MCF 10A (cell line): ENCODE results near the gene MAST1. TPM values are rescaled to one million over a fixed set of nuclear protein-coding genes. Genes with fewer than 3 reads are reported as not detected.
"Not testable (repeated sequence)": the region's sequence is repeated elsewhere in the genome, so short reads cannot be mapped to it uniquely, and the experiment has no call there.

Experiments used
- BruUV-seq: library from RNA; stranded (reverse); fragments of 400-500 nt; replicated peaks from 2 replicates; lab custom pipeline; 2021; lab: Mats Ljungman, UMichigan
- CTCF ChIA-PET: fragments of 300-600 bp; sonication (Branson Sonifier 250); formaldehyde crosslinking; extraction: SDS; loops from one replicate; lab custom pipeline; 2021; ENCODE audit warnings: antibody characterized with exemption, inconsistent platforms; lab: Yijun Ruan, JAX
- POLR2A ChIA-PET: fragments of 300-600, 350-650 bp; sonication (Branson Sonifier 250); formaldehyde crosslinking; extraction: SDS; loops from one replicate; lab custom pipeline; 2020; ENCODE audit warnings: antibody characterized with exemption, inconsistent platforms; lab: Yijun Ruan, JAX
- DNase-seq: peaks from one replicate; pipeline ENCODE4 v3.0.0-alpha.2; 2018; ENCODE audit not compliant: unreplicated experiment
- H3K27ac Mint-ChIP-seq: one replicate; pipeline ENCODE4 v1.8.0; 2022; ENCODE audit warnings: mild to moderate bottlenecking, low read depth, mixed read lengths; ENCODE audit not compliant: unreplicated experiment
- H3K27me3 Mint-ChIP-seq: one replicate; pipeline ENCODE4 v1.8.0; 2022; ENCODE audit warnings: mixed read lengths; ENCODE audit not compliant: insufficient read depth, unreplicated experiment
- H3K36me3 Mint-ChIP-seq: one replicate; pipeline ENCODE4 v1.8.0; 2022; ENCODE audit warnings: mild to moderate bottlenecking, moderate library complexity, mixed read lengths; ENCODE audit not compliant: insufficient read depth, unreplicated experiment
- H3K4me1 Mint-ChIP-seq: one replicate; pipeline ENCODE4 v1.8.0; 2022; ENCODE audit warnings: mixed read lengths; ENCODE audit not compliant: insufficient read depth, unreplicated experiment
- H3K4me3 Mint-ChIP-seq: one replicate; pipeline ENCODE4 v1.8.0; 2022; ENCODE audit warnings: mild to moderate bottlenecking, moderate library complexity, mixed read lengths; ENCODE audit not compliant: unreplicated experiment
- H3K9me3 Mint-ChIP-seq: one replicate; pipeline ENCODE4 v1.8.0; 2022; ENCODE audit warnings: mixed read lengths; ENCODE audit not compliant: unreplicated experiment
- CTCF ChIP-seq: fragments of 200-600 bp; IDR thresholded peaks from one replicate; pipeline ENCODE4 v1.8.0; 2022; ENCODE audit warnings: antibody characterized with exemption, mild to moderate bottlenecking; ENCODE audit not compliant: unreplicated experiment
- intact Hi-C: fragments of 100-400 bp; cut with micrococcal nuclease; formaldehyde crosslinking; loops from 2 replicates; pipeline ENCODE4 v1.14.1; 2022
- total RNA-seq: library from RNA; stranded (reverse); gene quantifications from 2 replicates; pipeline ENCODE4 v1.2.3, GENCODE V29; 2022

Gene MAST1
- total RNA-seq, 1 experiment from 2014 or later: 1.6 TPM

GRCh38 chr19:12804051-12804450 lies 34.3 kb upstream of the MAST1 start:
- intact Hi-C loops: loop anchor here (5.0 kb wide), 1 partner anchor 33 kb away; the partner anchor contains the start of gene MAST1
- Mint-ChIP-seq H3K4me1 (peaks cover 15% of the 10 kb centered on the region), H3K27me3 (no peaks in the 10 kb centered on the region), H3K36me3 (peaks cover 14% of the 10 kb centered on the region), H3K4me3 (no peak overlapping the region), H3K9me3 (no peaks in the 10 kb centered on the region), H3K27ac (no peak overlapping the region)
- BruUV-seq: no TSS peak
- ChIA-PET POLR2A (interaction anchor here (0.6 kb wide), 1 partner anchor 1968 kb away, joined by 4 read pairs; the partner anchor contains the start of gene TMED1), CTCF (interaction anchor here (0.5 to 14.5 kb wide), 4 partner anchors 26 to 1268 kb away, joined by 3 to 307 read pairs (median 3); no protein-coding TSS in a partner anchor)
- DNase-seq: no peak
- no peak for TF ChIP-seq CTCF

- Mint-ChIP-seq H3K4me1 (peaks cover 15% of the 10 kb centered on the region), H3K27ac (peak within 1 kb of the TSS; percentile 83), H3K36me3 (peaks cover 6% of the 10 kb centered on the region), H3K27me3 (no peaks in the 10 kb centered on the region), H3K4me3 (peak within 1 kb of the TSS; percentile 94), H3K9me3 (no peaks in the 10 kb centered on the region)
- no peak for TF ChIP-seq CTCF
- peak; percentile 89 for DNase-seq
- ChIA-PET CTCF (interaction anchor here (0.9 to 1.8 kb wide), 3 partner anchors 10 to 46 kb away, joined by 4 to 7 read pairs (median 4); no protein-coding TSS in a partner anchor), POLR2A (interaction anchor here (0.6 to 1.7 kb wide), 12 partner anchors 10 to 1480 kb away, joined by 3 to 10 read pairs (median 5); partner anchors contain the start of genes DNASE2, GCDH, JUNB and ZNF490)
- BruUV-seq: TSS peak; percentile 57
- intact Hi-C loops: no loop called here
Measured at GRCh38 chr19:12806242-12807081, 31.9 kb upstream of the MAST1 start, which contains the start of gene RNASEH2A. Gene RNASEH2A, plus strand, starts transcription at chr19:12806584. Its CDS starts 90 bp downstream, at chr19:12806674.

GRCh38 chr19:12815088-12815487 lies 23.2 kb upstream of the MAST1 start:
- BruUV-seq: no TSS peak
- POLR2A ChIA-PET: no interaction called here
- no peak for TF ChIP-seq CTCF
- intact Hi-C loops: no loop called here
- no peaks in the 10 kb centered on the region for H3K27me3 Mint-ChIP-seq
- H3K27ac Mint-ChIP-seq: no peak overlapping the region
- CTCF ChIA-PET: interaction anchor here (1.0 to 1.7 kb wide), 3 partner anchors 24 to 49 kb away, joined by 5 to 6 read pairs (median 6); no protein-coding TSS in a partner anchor
- DNase-seq: no peak
- H3K36me3 Mint-ChIP-seq: peaks cover 26% of the 10 kb centered on the region
- no peaks in the 10 kb centered on the region for H3K9me3 Mint-ChIP-seq
- H3K4me3 Mint-ChIP-seq: no peak overlapping the region
- no peaks in the 10 kb centered on the region for H3K4me1 Mint-ChIP-seq

GRCh38 chr19:12817188-12817587 lies 21.1 kb upstream of the MAST1 start:
- not testable (repeated sequence) for BruUV-seq, H3K4me3 Mint-ChIP-seq

GRCh38 chr19:12817810-12818209 lies 20.5 kb upstream of the MAST1 start:
- intact Hi-C loops, H3K4me3 Mint-ChIP-seq, H3K27me3 Mint-ChIP-seq, H3K9me3 Mint-ChIP-seq, H3K27ac Mint-ChIP-seq, BruUV-seq, POLR2A ChIA-PET, H3K4me1 Mint-ChIP-seq, DNase-seq: not testable (repeated sequence)
- CTCF ChIA-PET: interaction anchor here (0.6 to 0.9 kb wide), 2 partner anchors 41 to 321 kb away, joined by 3 to 6 read pairs; no protein-coding TSS in a partner anchor
- H3K36me3 Mint-ChIP-seq: peaks cover 24% of the 10 kb centered on the region

More at GRCh38 chr19:12817188-12817587, 21.1 kb upstream of the MAST1 start:
- POLR2A ChIA-PET: interaction anchor here (0.6 kb wide), 3 partner anchors 14 to 34 kb away, joined by 3 read pairs; partner anchors contain the start of gene JUNB
- H3K27ac Mint-ChIP-seq, H3K9me3 Mint-ChIP-seq, H3K4me1 Mint-ChIP-seq, DNase-seq, H3K27me3 Mint-ChIP-seq, intact Hi-C loops: not testable (repeated sequence)
- CTCF ChIA-PET: interaction anchor here (0.6 to 1.8 kb wide), 4 partner anchors 30 to 64 kb away, joined by 3 to 6 read pairs (median 4); no protein-coding TSS in a partner anchor
- H3K36me3 Mint-ChIP-seq: peaks cover 26% of the 10 kb centered on the region
